Liver (tissue), 9 donors: ENCODE results near the gene GRB7. TPM values are rescaled to one million over a fixed set of nuclear protein-coding genes. Genes with fewer than 3 reads are reported as not detected.
"Not testable (repeated sequence)": the region's sequence is repeated elsewhere in the genome, so short reads cannot be mapped to it uniquely, and the experiment has no call there.

Experiments used
- DNase-seq: peaks from one replicate; pipeline ENCODE4 v3.0.0-alpha.2; 2017; ENCODE audit warnings: low spot score
- H3K27ac ChIP-seq, 2 donors: one replicate each; pipeline ENCODE4 v1.7.0; 2013; ENCODE audit warnings: inconsistent platforms in 2 of 2, low read length in 2 of 2, control low read depth in 1 of 2, low read depth in 1 of 2, mild to moderate bottlenecking in 1 of 2
- H3K27me3 ChIP-seq, 4 donors: one replicate each; pipeline versions ENCODE4 v1.6.1 to v1.7.0; 2013; ENCODE audit warnings: low read length in 3 of 4, inconsistent platforms in 1 of 4, mild to moderate bottlenecking in 1 of 4, moderate library complexity in 1 of 4; ENCODE audit not compliant: control insufficient read depth in 4 of 4, insufficient read depth in 4 of 4
- H3K36me3 ChIP-seq, 4 donors: one replicate each; pipeline versions ENCODE4 v1.6.1 to v1.7.0; 2013; ENCODE audit warnings: low read length in 3 of 4, mild to moderate bottlenecking in 3 of 4, low read depth in 1 of 4, moderate library complexity in 1 of 4; ENCODE audit not compliant: control insufficient read depth in 4 of 4, insufficient read depth in 3 of 4
- H3K4me1 ChIP-seq, 4 donors: one replicate each; pipeline versions ENCODE4 v1.6.1 to v1.7.0; 2013; ENCODE audit warnings: low read length in 3 of 4, mild to moderate bottlenecking in 3 of 4, moderate library complexity in 1 of 4; ENCODE audit not compliant: control insufficient read depth in 4 of 4, insufficient read depth in 4 of 4
- H3K4me3 ChIP-seq, 3 donors: one replicate each; pipeline versions ENCODE4 v1.6.1 to v1.7.0; 2013; ENCODE audit warnings: low read length in 3 of 3, control low read depth in 1 of 3, low read depth in 1 of 3, mild to moderate bottlenecking in 1 of 3
- H3K9ac ChIP-seq, 2 donors: one replicate each; pipeline ENCODE4 v1.7.0; 2013; ENCODE audit warnings: low read length in 2 of 2, mild to moderate bottlenecking in 2 of 2, moderate library complexity in 2 of 2, control low read depth in 1 of 2, low read depth in 1 of 2
- H3K9me3 ChIP-seq, 4 donors: one replicate each; pipeline versions ENCODE4 v1.6.1 to v1.7.0; 2013; ENCODE audit warnings: low read length in 3 of 4; ENCODE audit not compliant: control insufficient read depth in 4 of 4
- ATF3 ChIP-seq: IDR thresholded peaks from 2 replicates; pipeline ENCODE4 v1.6.1; 2016; ENCODE audit warnings: antibody characterized with exemption
- EGR1 ChIP-seq, 2 donors: IDR thresholded peaks; 2 replicates each; pipeline ENCODE4 v1.6.1; 2016 to 2018; ENCODE audit warnings: antibody characterized with exemption in 2 of 2, low read depth in 2 of 2
- FOXA1 ChIP-seq: IDR thresholded peaks from 2 replicates; pipeline ENCODE4 v1.6.1; 2016; ENCODE audit warnings: antibody characterized with exemption
- FOXA2 ChIP-seq: IDR thresholded peaks from 2 replicates; pipeline ENCODE4 v1.6.1; 2016; ENCODE audit warnings: antibody characterized with exemption
- GABPA ChIP-seq, 2 donors: IDR thresholded peaks in 1 of 2; conservative IDR thresholded peaks in 1 of 2; 2 replicates each; pipeline ENCODE4 v1.6.1; 2016; ENCODE audit warnings: antibody characterized with exemption in 2 of 2, mild to moderate bottlenecking in 1 of 2, moderate library complexity in 1 of 2
- HNF4A ChIP-seq, 2 donors: conservative IDR thresholded peaks; 2 replicates each; pipeline ENCODE4 v1.6.1; 2016; ENCODE audit warnings: antibody characterized with exemption in 2 of 2, mild to moderate bottlenecking in 2 of 2
- HNF4G ChIP-seq: IDR thresholded peaks from 2 replicates; pipeline ENCODE4 v1.6.1; 2016; ENCODE audit warnings: antibody characterized with exemption
- RAD21 ChIP-seq, 2 donors: IDR thresholded peaks; 2 replicates each; pipeline ENCODE4 v1.6.1; 2016; ENCODE audit warnings: antibody characterized with exemption in 2 of 2, mild to moderate bottlenecking in 2 of 2
- REST ChIP-seq: IDR thresholded peaks from 2 replicates; pipeline ENCODE4 v1.6.1; 2016; ENCODE audit warnings: antibody characterized with exemption, mild to moderate bottlenecking
- SP1 ChIP-seq: IDR thresholded peaks from 2 replicates; pipeline ENCODE4 v1.6.1; 2018; ENCODE audit warnings: antibody characterized with exemption, mild to moderate bottlenecking
- TAF1 ChIP-seq: conservative IDR thresholded peaks from 2 replicates; pipeline ENCODE4 v1.6.1; 2016; ENCODE audit warnings: antibody characterized with exemption, mild to moderate bottlenecking
- WGBS: extraction: QIAGEN DNeasy Blood & Tissue Kit; methylation state at CpG from one replicate; pipeline ENCODE4 v1.1.7; 2013; 5-methylcytosine and 5-hydroxymethylcytosine counted together
- polyA plus RNA-seq, 2 donors: library from polyadenylated mRNA; stranded (reverse) in 1 of 2; unstranded in 1 of 2; fragments of 200-250 nt in 1 of 2; fragments of >200 nt in 1 of 2; fragmentation: Nextera tagmentation in 1 of 2; extraction: Ambion mirVana in 1 of 2; gene quantifications; one replicate each; pipeline versions ENCODE4 v1.2.1 to v1.2.3, GENCODE V29; 2013 to 2015
- total RNA-seq, 2 donors: library from RNA; depleted of rRNA; stranded (reverse); fragments of >200 nt; gene quantifications; one replicate each; pipeline ENCODE4 v1.2.3, GENCODE V29; 2014
- TF ChIP-seq, protein P1 (sequence below): IDR thresholded peaks from 2 replicates; pipeline ENCODE4 v1.6.1; 2016; ENCODE audit warnings: antibody characterized with exemption
- TF ChIP-seq, protein P2 (sequence below): fragments of 150-350 bp; IDR thresholded peaks from 2 replicates; pipeline ENCODE4 v1.5.1; 2017; ENCODE audit warnings: improper control_type of control experiment, low read depth, low read length; ENCODE audit not compliant: missing input control
- donor health status: healthy.
- donor health status: healthy.
- donor health status: healthy.
- donor health status: healthy.
- donor health status: healthy.

GRB7 gene
- total and polyA plus RNA-seq, 4 donors: 1.9 to 6.8 (median 2.5) TPM

GRCh38 chr17:39746145-39746461 is 8.4 kb downstream of the GRB7 start:
- H3K4me1 ChIP-seq: peaks cover 0 to 8% (median 5%) of the 10 kb centered on the region in 4 donors
- H3K4me3 ChIP-seq: no peak overlapping the region
- H3K27me3 ChIP-seq: no peaks in the 10 kb centered on the region
- TF ChIP-seq HNF4G: no peak
- peaks cover 1 to 27% (median 14%) of the 10 kb centered on the region in 4 donors for H3K36me3 ChIP-seq
- H3K9ac ChIP-seq: no peak overlapping the region
- no peak for DNase-seq
- no peak overlapping the region for H3K27ac ChIP-seq
- WGBS: 97% methylated on average over 7 of the region's 7 CpGs
- H3K9me3 ChIP-seq: no peaks in the 10 kb centered on the region

DNA sequence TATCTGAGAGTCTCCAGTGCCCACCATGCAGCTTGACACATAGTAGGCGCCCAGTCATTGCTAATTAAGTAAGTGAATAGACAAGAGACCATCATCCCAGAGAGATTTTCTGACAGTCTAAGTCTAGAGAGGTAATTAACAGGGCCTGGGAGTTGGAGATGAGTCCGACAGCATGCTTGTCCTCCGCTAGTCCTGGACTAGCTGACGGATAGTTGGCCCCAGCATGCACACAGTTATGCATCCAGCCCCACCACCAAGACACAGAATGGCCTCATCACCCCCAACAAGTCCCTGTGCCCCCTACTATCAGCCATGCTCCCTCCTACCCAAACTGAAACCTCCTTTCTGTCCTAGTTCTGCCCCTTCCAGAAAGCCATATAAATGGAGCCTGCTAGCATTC is 10.0 kb downstream of the GRB7 start:
- Histone ChIP-seq H3K36me3 (peaks cover 1 to 27% (median 13%) of the 10 kb centered on the region in 4 donors), H3K9ac (no peak overlapping the region), H3K9me3 (no peaks in the 10 kb centered on the region), H3K4me1 (peaks cover 0 to 5% (median 3%) of the 10 kb centered on the region in 4 donors), H3K27ac (no peak overlapping the region), H3K4me3 (no peak overlapping the region), H3K27me3 (no peaks in the 10 kb centered on the region)
- 96% methylated on average over 4 of the region's 4 CpGs for WGBS
- DNase-seq: no peak
- TF ChIP-seq FOXA1 (no peak), HNF4G (no peak), SP1 (no peak), HNF4A (conservative IDR thresholded peaks at IDR 0.05) (no peak), REST (no peak), TAF1 (no peak), RAD21 (IDR thresholded peaks at IDR 0.05) (no peak), FOXA2 (no peak), EGR1 (IDR thresholded peaks at IDR 0.05; ENCODE audit: low read depth in 2 of 2) (no peak), GABPA (IDR thresholded peaks at IDR 0.05 in 1 of 2, conservative IDR thresholded peaks at IDR 0.05 in 1 of 2) (no peak), ATF3 (no peak)
- TF ChIP-seq, protein P1, sequence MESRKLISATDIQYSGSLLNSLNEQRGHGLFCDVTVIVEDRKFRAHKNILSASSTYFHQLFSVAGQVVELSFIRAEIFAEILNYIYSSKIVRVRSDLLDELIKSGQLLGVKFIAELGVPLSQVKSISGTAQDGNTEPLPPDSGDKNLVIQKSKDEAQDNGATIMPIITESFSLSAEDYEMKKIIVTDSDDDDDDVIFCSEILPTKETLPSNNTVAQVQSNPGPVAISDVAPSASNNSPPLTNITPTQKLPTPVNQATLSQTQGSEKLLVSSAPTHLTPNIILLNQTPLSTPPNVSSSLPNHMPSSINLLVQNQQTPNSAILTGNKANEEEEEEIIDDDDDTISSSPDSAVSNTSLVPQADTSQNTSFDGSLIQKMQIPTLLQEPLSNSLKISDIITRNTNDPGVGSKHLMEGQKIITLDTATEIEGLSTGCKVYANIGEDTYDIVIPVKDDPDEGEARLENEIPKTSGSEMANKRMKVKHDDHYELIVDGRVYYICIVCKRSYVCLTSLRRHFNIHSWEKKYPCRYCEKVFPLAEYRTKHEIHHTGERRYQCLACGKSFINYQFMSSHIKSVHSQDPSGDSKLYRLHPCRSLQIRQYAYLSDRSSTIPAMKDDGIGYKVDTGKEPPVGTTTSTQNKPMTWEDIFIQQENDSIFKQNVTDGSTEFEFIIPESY: no peak
- TF ChIP-seq, protein P2, sequence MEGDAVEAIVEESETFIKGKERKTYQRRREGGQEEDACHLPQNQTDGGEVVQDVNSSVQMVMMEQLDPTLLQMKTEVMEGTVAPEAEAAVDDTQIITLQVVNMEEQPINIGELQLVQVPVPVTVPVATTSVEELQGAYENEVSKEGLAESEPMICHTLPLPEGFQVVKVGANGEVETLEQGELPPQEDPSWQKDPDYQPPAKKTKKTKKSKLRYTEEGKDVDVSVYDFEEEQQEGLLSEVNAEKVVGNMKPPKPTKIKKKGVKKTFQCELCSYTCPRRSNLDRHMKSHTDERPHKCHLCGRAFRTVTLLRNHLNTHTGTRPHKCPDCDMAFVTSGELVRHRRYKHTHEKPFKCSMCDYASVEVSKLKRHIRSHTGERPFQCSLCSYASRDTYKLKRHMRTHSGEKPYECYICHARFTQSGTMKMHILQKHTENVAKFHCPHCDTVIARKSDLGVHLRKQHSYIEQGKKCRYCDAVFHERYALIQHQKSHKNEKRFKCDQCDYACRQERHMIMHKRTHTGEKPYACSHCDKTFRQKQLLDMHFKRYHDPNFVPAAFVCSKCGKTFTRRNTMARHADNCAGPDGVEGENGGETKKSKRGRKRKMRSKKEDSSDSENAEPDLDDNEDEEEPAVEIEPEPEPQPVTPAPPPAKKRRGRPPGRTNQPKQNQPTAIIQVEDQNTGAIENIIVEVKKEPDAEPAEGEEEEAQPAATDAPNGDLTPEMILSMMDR: no peak

- H3K9ac ChIP-seq, H3K27ac ChIP-seq, H3K4me1 ChIP-seq, H3K27me3 ChIP-seq, H3K4me3 ChIP-seq, DNase-seq, H3K9me3 ChIP-seq: not testable (repeated sequence)
- WGBS: 90% methylated on average over 8 of the region's 8 CpGs
- H3K36me3 ChIP-seq: peaks cover 1 to 19% (median 9%) of the 10 kb centered on the region in 4 donors
Measured at GRCh38 chr17:39748444-39749034, 10.8 kb downstream of the GRB7 start.
